IPS-11a (cell line): ENCODE measurements around the gene COX20.
"Not testable (repeated sequence)": the region's sequence is repeated elsewhere in the genome, so short reads cannot be mapped to it uniquely, and the experiment has no call there.

Experiments
- H3K4me3 ChIP-seq: one replicate; pipeline ENCODE4 v1.5.1; 2013; ENCODE audit warnings: low read depth, low read length, control low read depth

Gene COX20, protein sequence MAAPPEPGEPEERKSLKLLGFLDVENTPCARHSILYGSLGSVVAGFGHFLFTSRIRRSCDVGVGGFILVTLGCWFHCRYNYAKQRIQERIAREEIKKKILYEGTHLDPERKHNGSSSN

DNA sequence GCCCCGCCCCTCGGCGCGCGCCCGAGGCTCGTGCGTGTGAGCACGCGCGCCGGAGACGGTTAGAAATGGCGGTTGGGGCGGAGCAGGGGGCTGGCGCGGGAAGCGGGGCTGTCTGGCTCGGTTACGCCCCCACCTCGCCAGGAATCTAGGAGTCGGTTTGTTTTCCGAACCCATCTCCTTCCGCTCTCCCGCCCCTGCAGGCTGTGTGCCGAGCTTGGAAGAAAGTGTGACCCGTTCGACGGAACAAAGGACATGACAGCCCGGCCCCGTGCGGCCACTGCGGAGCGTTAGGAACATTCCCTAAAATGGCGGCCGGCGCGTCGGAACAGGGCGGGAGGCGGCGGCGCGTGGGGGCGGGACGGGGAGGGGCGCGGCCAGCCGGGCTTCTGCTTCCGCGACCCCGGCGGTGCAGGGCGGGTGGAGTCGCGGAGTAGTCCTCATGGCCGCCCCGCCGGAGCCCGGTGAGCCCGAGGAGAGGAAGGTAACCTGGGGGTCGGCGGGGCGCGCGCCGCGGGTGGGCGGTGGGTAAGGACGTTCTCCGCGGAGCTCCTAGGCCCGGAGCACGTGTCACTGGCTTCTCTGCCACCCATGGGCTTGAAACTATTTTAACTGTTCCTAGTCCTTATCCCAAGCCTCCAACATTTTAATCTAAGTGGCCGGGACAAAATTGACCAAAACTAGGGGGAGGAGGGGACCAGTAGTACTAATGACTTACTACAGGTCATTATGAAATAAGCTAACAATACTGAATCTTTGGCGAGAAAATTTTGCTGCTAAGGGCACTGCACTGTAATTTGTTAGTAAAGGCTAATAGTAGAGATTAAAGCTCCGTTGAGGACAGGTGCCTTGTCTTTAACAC is at the start of gene COX20:
Gene COX20 (plus strand): TSS at position 383 of the 859 bp plus-strand sequence. CDS start 57 bp downstream, at position 440.
- peak within 1 kb of the TSS; percentile 82 for H3K4me3 ChIP-seq

DNA sequence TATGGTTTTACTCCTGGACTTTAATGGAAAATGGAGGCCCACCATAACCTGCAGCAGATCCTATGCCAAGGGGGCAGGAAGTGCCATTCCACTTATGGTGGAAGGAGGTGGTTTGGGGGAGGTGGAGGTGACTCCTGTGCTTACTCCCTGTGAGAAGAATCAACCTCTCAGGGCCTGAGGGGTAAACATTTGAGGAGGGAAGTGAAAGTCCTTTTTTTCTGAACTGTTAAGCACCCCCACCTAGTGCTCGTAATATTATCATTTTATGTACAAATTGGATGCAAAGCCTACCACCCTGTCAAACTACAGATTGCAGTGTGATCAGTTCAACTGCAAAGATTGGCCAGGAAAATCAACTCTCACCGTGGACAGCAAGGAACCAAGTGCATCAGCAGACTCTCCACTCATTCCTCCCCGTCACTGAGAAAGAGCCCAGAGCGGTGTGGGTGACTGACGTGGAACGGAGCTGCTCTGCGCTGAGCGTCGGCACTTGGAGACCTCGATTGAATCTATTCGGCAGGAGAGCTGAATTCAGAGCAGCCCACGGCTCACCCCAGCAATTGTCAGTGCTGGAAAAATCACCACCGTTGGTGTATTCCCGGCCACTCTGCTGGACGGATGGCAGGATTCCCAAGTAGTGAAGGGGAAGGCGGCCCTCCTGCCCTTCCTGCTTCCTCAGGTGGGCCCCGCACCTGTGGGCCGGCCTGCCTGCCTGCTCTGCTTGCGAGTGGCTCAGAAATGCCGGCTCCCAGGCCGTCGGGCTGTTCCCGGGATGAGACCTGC is 46.8 kb upstream of the COX20 start:
- no peak overlapping the region for H3K4me3 ChIP-seq

- H3K4me3 ChIP-seq: no peak overlapping the region
Observed at GRCh38 chr1:244789276-244789580, 46.2 kb upstream of the COX20 start.

GRCh38 chr1:244789731-244790130 is 45.7 kb upstream of the COX20 start:
- no peak overlapping the region for H3K4me3 ChIP-seq

DNA sequence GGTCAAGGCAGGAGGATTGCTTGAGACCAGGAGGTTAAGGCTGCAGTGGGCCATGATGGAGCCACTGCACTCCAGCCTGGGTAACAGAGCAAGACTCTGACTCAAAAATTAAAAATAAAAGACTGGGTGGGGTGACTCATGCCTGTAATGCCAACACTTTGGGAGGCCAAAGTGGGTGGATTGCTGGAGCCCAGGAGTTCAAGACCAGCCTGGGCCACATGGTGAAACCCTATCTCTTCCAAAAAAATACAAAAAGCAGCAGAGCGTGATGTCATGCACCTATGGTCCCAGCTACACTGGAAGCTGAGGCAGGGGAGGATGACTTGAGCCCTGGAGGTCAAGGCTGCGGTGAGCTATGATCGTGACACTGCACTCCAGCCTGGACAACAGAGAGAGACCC is 44.4 kb upstream of the COX20 start:
- H3K4me3 ChIP-seq: no peak overlapping the region

GRCh38 chr1:244792188-244792850 is 43.1 kb upstream of the COX20 start:
- H3K4me3 ChIP-seq: no peak overlapping the region

DNA sequence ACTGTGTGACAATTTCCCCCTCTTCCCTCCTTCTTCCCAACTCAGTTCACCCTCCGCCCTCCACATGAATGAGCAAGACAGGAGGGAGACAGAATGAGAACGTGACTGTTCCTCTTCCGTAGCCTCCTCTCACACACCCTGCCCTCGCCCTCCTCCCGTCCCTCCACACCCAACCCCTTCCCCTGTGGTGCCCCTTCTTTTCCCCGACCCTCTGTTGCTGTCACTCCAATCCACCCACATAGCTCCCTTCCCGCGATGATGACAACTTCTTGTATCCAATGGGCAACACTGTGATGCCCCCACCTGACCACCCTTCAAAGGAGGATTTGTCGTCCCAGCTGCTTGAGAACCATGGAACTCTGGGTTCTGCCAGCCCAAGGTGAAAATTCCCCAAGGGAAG is 41.4 kb upstream of the COX20 start:
- H3K4me3 ChIP-seq: no peak overlapping the region

DNA sequence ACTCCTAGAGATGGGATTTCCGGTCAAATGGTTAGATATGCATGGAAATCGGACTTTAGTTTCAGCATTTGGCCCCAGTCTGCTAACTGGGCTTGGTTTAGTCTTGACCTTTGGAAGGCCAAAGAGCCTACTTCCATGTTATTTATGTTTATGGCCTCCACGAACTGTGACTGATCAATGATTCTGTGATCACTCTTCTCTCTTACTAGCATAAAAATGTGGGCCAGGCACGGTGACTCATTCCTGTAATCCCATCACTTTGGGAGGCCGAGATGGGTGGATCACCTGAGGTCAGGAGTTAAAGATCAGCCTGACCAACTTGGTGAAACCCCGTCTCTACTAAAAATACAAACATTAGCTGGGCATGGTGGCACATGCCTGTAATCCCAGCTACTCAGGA is 40.9 kb upstream of the COX20 start:
- H3K4me3 ChIP-seq: not testable (repeated sequence)

- no peak overlapping the region for H3K4me3 ChIP-seq
Observed at GRCh38 chr1:244796719-244797406, 38.6 kb upstream of the COX20 start.

- H3K4me3 ChIP-seq: no peak overlapping the region
Observed at GRCh38 chr1:244800821-244801220, 34.6 kb upstream of the COX20 start.

GRCh38 chr1:244801246-244801645 is 34.2 kb upstream of the COX20 start:
- H3K4me3 ChIP-seq: no peak overlapping the region

DNA sequence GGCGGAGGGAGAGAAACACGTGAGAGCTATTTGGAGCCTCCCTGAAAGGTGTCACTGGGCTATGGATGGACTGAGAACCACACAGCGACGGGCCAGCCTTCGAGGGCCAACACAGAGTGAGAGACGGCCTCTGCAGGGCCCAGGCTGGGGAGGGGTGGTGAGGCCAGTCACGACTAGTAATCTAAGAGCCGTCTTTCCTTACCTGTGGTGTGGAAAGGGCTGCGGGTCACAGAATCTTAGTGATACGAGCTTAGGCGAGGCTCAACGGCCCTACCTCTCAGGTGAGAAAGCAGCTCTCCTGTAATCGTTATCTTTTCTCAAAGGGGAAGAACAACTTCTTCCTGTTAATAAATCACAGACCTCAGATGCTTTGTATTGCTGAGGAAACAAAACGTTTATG is 33.4 kb upstream of the COX20 start:
- no peak overlapping the region for H3K4me3 ChIP-seq

- no peak overlapping the region for H3K4me3 ChIP-seq
Observed at GRCh38 chr1:244802556-244803239, 32.8 kb upstream of the COX20 start.

DNA sequence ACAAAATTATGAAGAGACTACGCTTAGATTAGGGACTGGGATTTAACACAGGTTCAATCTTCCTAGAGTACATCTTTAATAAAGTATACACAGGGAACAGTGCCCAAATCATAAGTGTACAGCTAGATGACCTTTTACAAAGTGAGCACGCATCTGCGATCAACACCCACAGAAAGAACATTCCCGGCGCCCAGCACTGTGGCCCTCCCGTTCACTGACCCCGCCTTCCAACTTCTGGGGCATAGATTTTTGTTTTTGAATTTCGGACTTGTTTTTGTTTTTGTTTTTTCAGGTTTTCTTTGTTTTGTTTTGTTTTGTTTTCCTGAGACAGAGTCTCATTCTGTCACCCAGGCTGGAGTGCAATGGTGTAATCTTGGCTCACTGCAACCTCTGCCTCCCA is 30.6 kb upstream of the COX20 start:
- H3K4me3 ChIP-seq: no peak overlapping the region

DNA sequence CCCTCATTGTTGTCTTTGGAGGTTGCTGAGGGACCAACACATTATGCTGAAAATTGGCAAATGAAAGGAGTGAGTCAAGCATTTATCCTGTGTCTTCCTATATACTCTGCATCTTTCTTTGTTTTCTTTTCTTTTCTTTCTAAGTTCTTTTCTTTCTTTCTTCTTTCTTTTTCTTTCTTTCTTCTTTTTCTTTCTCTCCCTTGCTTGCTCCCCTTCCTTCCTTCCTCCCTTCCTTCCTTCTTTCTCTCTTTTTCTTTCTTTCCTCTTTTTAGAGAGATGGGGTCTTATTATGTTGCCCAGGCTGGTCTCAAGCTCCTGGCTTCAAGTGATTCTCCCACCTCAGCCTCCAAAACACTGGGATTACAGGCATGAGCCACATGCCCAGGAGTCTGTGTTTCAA is 28.3 kb upstream of the COX20 start:
- H3K4me3 ChIP-seq: no peak overlapping the region

GRCh38 chr1:244810221-244810620 is 25.2 kb upstream of the COX20 start:
- no peak overlapping the region for H3K4me3 ChIP-seq

DNA sequence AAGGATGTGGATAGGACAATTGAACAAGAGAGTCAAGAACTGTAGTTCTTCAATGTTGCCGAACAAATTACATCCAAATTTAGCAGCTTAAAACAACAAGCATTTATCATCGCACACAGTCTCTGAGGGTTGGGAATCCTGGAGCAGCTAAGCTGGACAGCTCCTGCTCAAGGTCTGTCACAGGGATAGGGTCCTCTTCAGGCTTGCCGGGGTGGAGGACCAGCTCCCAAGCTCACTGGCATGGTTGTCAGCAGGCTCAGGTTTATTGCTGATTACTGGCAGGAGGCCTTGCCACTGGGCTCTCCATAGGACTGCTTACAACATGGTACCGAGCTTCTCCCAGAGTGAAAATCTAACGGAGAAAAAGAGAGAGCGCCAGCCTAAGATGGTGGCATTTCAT is 22.1 kb upstream of the COX20 start:
- no peak overlapping the region for H3K4me3 ChIP-seq

DNA sequence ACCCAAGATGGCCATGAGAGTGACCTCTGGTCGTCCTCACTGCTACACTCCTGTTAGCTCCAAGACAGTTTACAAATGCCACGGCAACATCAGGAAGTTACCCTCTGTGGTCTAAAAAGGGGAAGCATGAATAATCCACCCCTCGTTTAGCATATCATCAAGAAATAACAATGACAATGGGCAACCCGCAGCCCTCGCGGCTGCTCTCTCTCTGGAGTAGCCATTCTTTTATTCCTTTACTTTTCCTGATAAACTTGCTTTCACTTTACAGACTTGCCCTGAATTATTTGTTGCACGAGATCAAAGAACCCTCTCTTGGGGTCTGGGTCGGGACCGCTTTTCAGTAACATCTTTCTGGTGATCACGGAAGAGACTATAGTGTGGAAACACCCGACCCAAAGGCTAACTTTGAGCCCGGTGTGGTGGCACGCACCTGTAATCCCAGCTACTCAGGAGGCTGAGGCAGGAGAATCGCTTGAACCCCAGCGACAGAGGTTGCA is 19.8 kb upstream of the COX20 start:
- H3K4me3 ChIP-seq: peak overlapping the region; percentile 30

- no peak overlapping the region for H3K4me3 ChIP-seq
Observed at GRCh38 chr1:244817415-244817894, 18.0 kb upstream of the COX20 start.

- H3K4me3 ChIP-seq: no peak overlapping the region
Observed at GRCh38 chr1:244820131-244820530, 15.3 kb upstream of the COX20 start.
